Tibial nerve (tissue), 4 donors: ENCODE results near the gene ANKRD9. TPM values are rescaled to one million over a fixed set of nuclear protein-coding genes. Genes with fewer than 3 reads are reported as not detected.

Experiments
- DNase-seq, 2 donors: peaks; one replicate each; pipeline ENCODE4 v3.0.0-alpha.2; 2019; ENCODE audit warnings: low spot score in 2 of 2
- H3K27ac ChIP-seq, 4 donors: fragments of 200-600 bp; sonication (generic) in 3 of 4; one replicate each; pipeline ENCODE4 v1.5.1; 2017 to 2019; ENCODE audit warnings: mild to moderate bottlenecking in 1 of 4
- H3K27me3 ChIP-seq, 2 donors: fragments of 200-600 bp; sonication (generic) in 1 of 2; one replicate each; pipeline versions ENCODE4 v1.5.1 to v1.6.0; 2017 to 2019
- H3K36me3 ChIP-seq, 3 donors: fragments of 200-600 bp; sonication (generic); one replicate each; pipeline ENCODE4 v1.5.1; 2018 to 2019
- H3K4me1 ChIP-seq, 4 donors: fragments of 200-600 bp; sonication (generic) in 3 of 4; one replicate each; pipeline ENCODE4 v1.5.1; 2017 to 2019
- H3K4me3 ChIP-seq, 4 donors: fragments of 200-600 bp; sonication (generic) in 3 of 4; one replicate each; pipeline ENCODE4 v1.5.1; 2017 to 2019; ENCODE audit warnings: mild to moderate bottlenecking in 1 of 4, moderate library complexity in 1 of 4
- H3K9me3 ChIP-seq, 4 donors: fragments of 200-600 bp; sonication (generic) in 3 of 4; one replicate each; pipeline ENCODE4 v1.5.1; 2017 to 2019
- CTCF ChIP-seq, 5 experiments: fragments of 200-600 bp in 3 of 5; fragments of 450-650 bp in 2 of 5; sonication (generic) in 3 of 5; IDR thresholded peaks; one replicate each; pipeline ENCODE4 v1.5.1; 2016 to 2019; ENCODE audit warnings: antibody characterized with exemption in 5 of 5, mild to moderate bottlenecking in 3 of 5, moderate library complexity in 2 of 5
- EP300 ChIP-seq, 2 donors: sonication (generic); formaldehyde crosslinking; IDR thresholded peaks; one replicate each; pipeline ENCODE4 v1.6.1; 2017; ENCODE audit warnings: antibody characterized with exemption in 2 of 2, mild to moderate bottlenecking in 1 of 2
- POLR2A ChIP-seq, 2 donors: fragments of 450-650 bp; IDR thresholded peaks; one replicate each; pipeline ENCODE4 v1.6.1; 2017; ENCODE audit warnings: antibody characterized with exemption in 2 of 2, mild to moderate bottlenecking in 2 of 2, moderate library complexity in 2 of 2
- WGBS, 2 donors: methylation state at CpG; one replicate each; pipeline ENCODE4 v1.1.5; 2018; 5-methylcytosine and 5-hydroxymethylcytosine counted together
- total RNA-seq, 4 donors: library from RNA; depleted of rRNA; stranded (reverse); fragments of >200 nt; gene quantifications; one replicate each; pipeline ENCODE4 v1.1.0, GENCODE V29; 2016

Gene ANKRD9
- total RNA-seq, 4 donors from 2014 or later: 11.4 to 39.3 (median 26.2) TPM

GRCh38 chr14:102491366-102491765, 18.2 kb downstream of the ANKRD9 start:
- 80 to 86% methylated on average over 3 of the region's 3 CpGs for WGBS, 2 donors
- H3K27ac ChIP-seq: no peak overlapping the region
- no peaks in the 10 kb centered on the region for H3K27me3 ChIP-seq
- H3K4me3 ChIP-seq: no peak overlapping the region
- DNase-seq: no peak
- peaks cover 0 to 23% (median 0%) of the 10 kb centered on the region in 3 donors for H3K36me3 ChIP-seq
- TF ChIP-seq POLR2A (IDR thresholded peaks at IDR 0.05) (no peak), CTCF (IDR thresholded peaks at IDR 0.05) (no peak), EP300 (IDR thresholded peaks at IDR 0.05) (no peak)
- H3K9me3 ChIP-seq: no peaks in the 10 kb centered on the region
- H3K4me1 ChIP-seq: peaks cover 0 to 10% (median 0%) of the 10 kb centered on the region in 4 donors

- Histone ChIP-seq H3K27ac (no peak overlapping the region), H3K4me3 (no peak overlapping the region), H3K27me3 (no peaks in the 10 kb centered on the region), H3K4me1 (peaks cover 0 to 11% (median 0%) of the 10 kb centered on the region in 4 donors), H3K36me3 (peaks cover 0 to 19% (median 0%) of the 10 kb centered on the region in 3 donors), H3K9me3 (no peaks in the 10 kb centered on the region)
- no peak for DNase-seq
- no peak for TF ChIP-seq EP300 (IDR thresholded peaks at IDR 0.05)
- TF ChIP-seq CTCF (IDR thresholded peaks at IDR 0.05): no peak
- no peak for TF ChIP-seq POLR2A (IDR thresholded peaks at IDR 0.05)
- 75 to 79% methylated on average over 18 of the region's 18 CpGs for WGBS, 2 donors
Measured at GRCh38 chr14:102490456-102490855, 19.1 kb downstream of the ANKRD9 start.

GRCh38 chr14:102487204-102487577, 22.4 kb downstream of the ANKRD9 start:
- Histone ChIP-seq H3K4me3 (no peak overlapping the region), H3K4me1 (peaks cover 0 to 11% (median 0%) of the 10 kb centered on the region in 4 donors), H3K27me3 (no peaks in the 10 kb centered on the region), H3K9me3 (peaks cover 0 to 5% (median 0%) of the 10 kb centered on the region in 4 donors), H3K36me3 (peaks cover 0 to 16% (median 0%) of the 10 kb centered on the region in 3 donors), H3K27ac (peak overlapping the region in 1 of 4 donors; percentile 47)
- WGBS, 2 donors: 63 to 64% methylated on average over 7 of the region's 7 CpGs
- TF ChIP-seq CTCF (IDR thresholded peaks at IDR 0.05) (no peak), POLR2A (IDR thresholded peaks at IDR 0.05) (no peak), EP300 (IDR thresholded peaks at IDR 0.05) (peak in 1 of 2 donors; percentile 28)
- no peak for DNase-seq

- TF ChIP-seq EP300 (IDR thresholded peaks at IDR 0.05) (no peak), POLR2A (IDR thresholded peaks at IDR 0.05) (no peak), CTCF (IDR thresholded peaks at IDR 0.05) (no peak)
- Histone ChIP-seq H3K36me3 (peaks cover 0 to 21% (median 0%) of the 10 kb centered on the region in 3 donors), H3K27me3 (no peaks in the 10 kb centered on the region), H3K4me1 (peaks cover 0 to 11% (median 0%) of the 10 kb centered on the region in 4 donors), H3K4me3 (no peak overlapping the region), H3K27ac (peak overlapping the region in 1 of 4 donors; percentile 47), H3K9me3 (peaks cover 0 to 7% (median 0%) of the 10 kb centered on the region in 4 donors)
- 71 to 74% methylated on average over 13 to 17 of the region's 17 CpGs for WGBS, 2 donors
- DNase-seq: no peak
Measured at GRCh38 chr14:102486513-102487203, 22.9 kb downstream of the ANKRD9 start.
